LNCaP clone FGC (cell line): ENCODE measurements around the gene CENPL.
"Not testable (repeated sequence)": the region's sequence is repeated elsewhere in the genome, so short reads cannot be mapped to it uniquely, and the experiment has no call there.

Experiments used
- DNase-seq: peaks from one replicate; pipeline ENCODE4 v3.0.0-alpha.2; 2011; ENCODE audit warnings: low read depth
- H3K4me3 ChIP-seq: 2 replicates; pipeline ENCODE4 v1.5.1; 2011; ENCODE audit warnings: mild to moderate bottlenecking, low read depth, low read length, control low read depth
- CTCF ChIP-seq: IDR thresholded peaks from 2 replicates; pipeline ENCODE4 v1.5.1; 2012; ENCODE audit warnings: mild to moderate bottlenecking; ENCODE audit not compliant: control insufficient read depth, insufficient read depth; ENCODE audit errors: extremely low read depth

The CENPL gene

GRCh38 chr1:173821680-173822079 lies 3.0 kb downstream of the CENPL start:
- no peak for DNase-seq
- TF ChIP-seq CTCF: no peak
- no peak overlapping the region for H3K4me3 ChIP-seq

GRCh38 chr1:173818459-173818858 lies 6.2 kb downstream of the CENPL start:
- no peak for DNase-seq
- TF ChIP-seq CTCF: no peak
- no peak overlapping the region for H3K4me3 ChIP-seq

GRCh38 chr1:173813654-173814053 lies 11.0 kb downstream of the CENPL start:
- not testable (repeated sequence) for DNase-seq, H3K4me3 ChIP-seq

GRCh38 chr1:173802961-173803360 lies 21.7 kb downstream of the CENPL start:
- TF ChIP-seq CTCF: no peak
- no peak for DNase-seq

GRCh38 chr1:173799995-173800394 lies 24.7 kb downstream of the CENPL start:
- not testable (repeated sequence) for H3K4me3 ChIP-seq, DNase-seq

More at GRCh38 chr1:173802961-173803360, 21.7 kb downstream of the CENPL start:
- no peak overlapping the region for H3K4me3 ChIP-seq

GRCh38 chr1:173798078-173798477 lies 26.6 kb downstream of the CENPL start:
- DNase-seq: no peak
- no peak overlapping the region for H3K4me3 ChIP-seq
- TF ChIP-seq CTCF: no peak

GRCh38 chr1:173789841-173790240 lies 34.8 kb downstream of the CENPL start:
- H3K4me3 ChIP-seq: no peak overlapping the region
- TF ChIP-seq CTCF: no peak
- no peak for DNase-seq

GRCh38 chr1:173784997-173785396 lies 39.7 kb downstream of the CENPL start:
- DNase-seq: no peak
- no peak overlapping the region for H3K4me3 ChIP-seq
- no peak for TF ChIP-seq CTCF
